Thyroid gland (tissue), 4 donors: ENCODE results near the gene B3GNT7.
"Not testable (repeated sequence)": the region's sequence is repeated elsewhere in the genome, so short reads cannot be mapped to it uniquely, and the experiment has no call there.

ENCODE experiments used
- POLR2A ChIP-seq, 2 donors: fragments of 450-650 bp; IDR thresholded peaks; one replicate each; pipeline ENCODE4 v1.6.1; 2017; ENCODE audit warnings: antibody characterized with exemption in 2 of 2, mild to moderate bottlenecking in 2 of 2, moderate library complexity in 1 of 2
- TF ChIP-seq, protein P1 (sequence below), 6 experiments: fragments of 200-600 bp in 3 of 6; fragments of 450-650 bp in 3 of 6; sonication (generic) in 3 of 6; IDR thresholded peaks; one replicate each; pipeline ENCODE4 v1.5.1; 2016 to 2019; ENCODE audit warnings: antibody characterized with exemption in 6 of 6, mild to moderate bottlenecking in 2 of 6, inconsistent platforms in 1 of 6, moderate library complexity in 1 of 6

- TF ChIP-seq, protein P1, sequence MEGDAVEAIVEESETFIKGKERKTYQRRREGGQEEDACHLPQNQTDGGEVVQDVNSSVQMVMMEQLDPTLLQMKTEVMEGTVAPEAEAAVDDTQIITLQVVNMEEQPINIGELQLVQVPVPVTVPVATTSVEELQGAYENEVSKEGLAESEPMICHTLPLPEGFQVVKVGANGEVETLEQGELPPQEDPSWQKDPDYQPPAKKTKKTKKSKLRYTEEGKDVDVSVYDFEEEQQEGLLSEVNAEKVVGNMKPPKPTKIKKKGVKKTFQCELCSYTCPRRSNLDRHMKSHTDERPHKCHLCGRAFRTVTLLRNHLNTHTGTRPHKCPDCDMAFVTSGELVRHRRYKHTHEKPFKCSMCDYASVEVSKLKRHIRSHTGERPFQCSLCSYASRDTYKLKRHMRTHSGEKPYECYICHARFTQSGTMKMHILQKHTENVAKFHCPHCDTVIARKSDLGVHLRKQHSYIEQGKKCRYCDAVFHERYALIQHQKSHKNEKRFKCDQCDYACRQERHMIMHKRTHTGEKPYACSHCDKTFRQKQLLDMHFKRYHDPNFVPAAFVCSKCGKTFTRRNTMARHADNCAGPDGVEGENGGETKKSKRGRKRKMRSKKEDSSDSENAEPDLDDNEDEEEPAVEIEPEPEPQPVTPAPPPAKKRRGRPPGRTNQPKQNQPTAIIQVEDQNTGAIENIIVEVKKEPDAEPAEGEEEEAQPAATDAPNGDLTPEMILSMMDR (IDR thresholded peaks at IDR 0.05), result not testable (repeated sequence)
- TF ChIP-seq POLR2A (IDR thresholded peaks at IDR 0.05), result not testable (repeated sequence)
Observed at GRCh38 chr2:231407686-231408085, 12.2 kb downstream of the B3GNT7 start.
